Transverse colon (tissue), 3 donors: Measurements from ENCODE around the gene CORO2A.

Experiments
- CTCF ChIP-seq, 5 experiments: fragments of 200-600 bp in 3 of 5; fragments of 450-650 bp in 2 of 5; sonication (generic) in 3 of 5; IDR thresholded peaks; 1 replicate in 2 of 5; 2 replicates in 3 of 5; pipeline ENCODE4 v1.5.1; 2016 to 2017; ENCODE audit warnings: antibody characterized with exemption in 5 of 5, inconsistent platforms in 3 of 5, mild to moderate bottlenecking in 2 of 5, moderate library complexity in 1 of 5
- POLR2A ChIP-seq: fragments of 450-650 bp; IDR thresholded peaks from one replicate; pipeline ENCODE4 v1.6.1; 2016; ENCODE audit warnings: antibody characterized with exemption, mild to moderate bottlenecking, moderate library complexity

- TF ChIP-seq CTCF (IDR thresholded peaks at IDR 0.05) (no peak), POLR2A (no peak)
Observed at GRCh38 chr9:98085944-98086343, 106.5 kb downstream of the CORO2A start.
